Spinal cord (tissue), 10 donors: ENCODE measurements around the gene RHBDF2. TPM values are rescaled to one million over a fixed set of nuclear protein-coding genes. Genes with fewer than 3 reads are reported as not detected.

ENCODE experiments used
- DNase-seq, 6 donors: peaks; one replicate each; pipeline versions ENCODE4 v3.0.0 to v3.0.0-alpha.2; 2013 to 2015; ENCODE audit warnings: low spot score in 6 of 6, low read depth in 4 of 6
- H3K27ac ChIP-seq: one replicate; pipeline ENCODE4 v1.5.1; 2013; ENCODE audit warnings: low read depth, low read length, control low read depth
- H3K27me3 ChIP-seq: one replicate; pipeline ENCODE4 v1.6.1; 2013; ENCODE audit warnings: low read length; ENCODE audit not compliant: control insufficient read depth, insufficient read depth
- H3K36me3 ChIP-seq: one replicate; pipeline ENCODE4 v1.6.1; 2013; ENCODE audit warnings: low read length; ENCODE audit not compliant: control insufficient read depth, insufficient read depth
- H3K4me1 ChIP-seq: one replicate; pipeline ENCODE4 v1.6.1; 2013; ENCODE audit warnings: low read length; ENCODE audit not compliant: control insufficient read depth, insufficient read depth
- H3K4me3 ChIP-seq: one replicate; pipeline ENCODE4 v1.5.1; 2013; ENCODE audit warnings: low read depth, low read length, control low read depth
- H3K9me3 ChIP-seq: one replicate; pipeline ENCODE4 v1.6.1; 2013; ENCODE audit warnings: low read length; ENCODE audit not compliant: control insufficient read depth, insufficient read depth
- WGBS: methylation state at CpG from one replicate; pipeline ENCODE4 v1.1.5; 2013; ENCODE audit warnings: missing lambda C conversion rate; ENCODE audit not compliant: insufficient coverage; 5-methylcytosine and 5-hydroxymethylcytosine counted together
- polyA plus RNA-seq, 2 donors: library from polyadenylated mRNA; unstranded; fragments of 120-200 nt; gene quantifications; one replicate each; pipeline ENCODE4 v1.2.1, GENCODE V29; 2013; ENCODE audit not compliant: insufficient read length in 2 of 2
- total RNA-seq, 2 donors: library from RNA; depleted of rRNA in 1 of 2; stranded (reverse); fragments of 120-200 nt in 1 of 2; fragments of >200 nt in 1 of 2; gene quantifications; one replicate each; pipeline versions ENCODE4 v1.2.3 to v1.2.4, GENCODE V29; 2013 to 2014
- donor health status: healthy.

The RHBDF2 gene
- total and polyA plus RNA-seq, 4 donors, result 6.3 to 10.9 (median 8.9) TPM

- Histone ChIP-seq H3K9me3 (no peaks in the 10 kb centered on the region), H3K4me1 (peaks cover 8% of the 10 kb centered on the region), H3K4me3 (no peak overlapping the region), H3K36me3 (peaks cover 28% of the 10 kb centered on the region), H3K27me3 (no peaks in the 10 kb centered on the region), H3K27ac (no peak overlapping the region)
- no peak for DNase-seq
- 100% methylated on average over 6 of the region's 6 CpGs for WGBS
These were observed 25.9 kb downstream of the RHBDF2 start for GRCh38 chr17:76475302-76475701.

GRCh38 chr17:76474894-76475293, 26.3 kb downstream of the RHBDF2 start:
- 91% methylated on average over 15 of the region's 15 CpGs for WGBS
- Histone ChIP-seq H3K4me1 (peaks cover 5% of the 10 kb centered on the region), H3K9me3 (no peaks in the 10 kb centered on the region), H3K4me3 (no peak overlapping the region), H3K27ac (no peak overlapping the region), H3K36me3 (peaks cover 28% of the 10 kb centered on the region), H3K27me3 (no peaks in the 10 kb centered on the region)
- DNase-seq, result no peak

- H3K36me3 ChIP-seq, result peaks cover 24% of the 10 kb centered on the region
- no peaks in the 10 kb centered on the region for H3K27me3 ChIP-seq
- DNase-seq, result no peak
- H3K4me3 ChIP-seq, result no peak overlapping the region
- H3K27ac ChIP-seq, result no peak overlapping the region
- H3K9me3 ChIP-seq, result no peaks in the 10 kb centered on the region
- 95% methylated on average over 13 of the region's 14 CpGs for WGBS
- H3K4me1 ChIP-seq, result peaks cover under 1% of the 10 kb centered on the region
These were observed 27.0 kb downstream of the RHBDF2 start for GRCh38 chr17:76474238-76474637.

- peaks cover 18% of the 10 kb centered on the region for H3K36me3 ChIP-seq
- no peaks in the 10 kb centered on the region for H3K4me1 ChIP-seq
- no peak for DNase-seq
- H3K27ac ChIP-seq, result no peak overlapping the region
- 80% methylated on average over 18 of the region's 18 CpGs for WGBS
- H3K27me3 ChIP-seq, result no peaks in the 10 kb centered on the region
- no peak overlapping the region for H3K4me3 ChIP-seq
- no peaks in the 10 kb centered on the region for H3K9me3 ChIP-seq
These were observed 27.7 kb downstream of the RHBDF2 start for GRCh38 chr17:76473541-76473985.

- H3K36me3 ChIP-seq, result peaks cover 15% of the 10 kb centered on the region
- no peak overlapping the region for H3K27ac ChIP-seq
- no peak for DNase-seq
- H3K4me3 ChIP-seq, result no peak overlapping the region
- H3K9me3 ChIP-seq, result no peaks in the 10 kb centered on the region
- no peaks in the 10 kb centered on the region for H3K4me1 ChIP-seq
- 91% methylated on average over 11 of the region's 11 CpGs for WGBS
- H3K27me3 ChIP-seq, result no peaks in the 10 kb centered on the region
These were observed 28.5 kb downstream of the RHBDF2 start for GRCh38 chr17:76472726-76473125.

GRCh38 chr17:76472258-76472645, 29.0 kb downstream of the RHBDF2 start:
- Histone ChIP-seq H3K4me1 (peaks cover 3% of the 10 kb centered on the region), H3K36me3 (peaks cover 15% of the 10 kb centered on the region), H3K27me3 (no peaks in the 10 kb centered on the region), H3K27ac (no peak overlapping the region), H3K9me3 (no peaks in the 10 kb centered on the region), H3K4me3 (no peak overlapping the region)
- 85% methylated on average over 14 of the region's 15 CpGs for WGBS
- no peak for DNase-seq

- WGBS, result 92% methylated on average over 34 of the region's 35 CpGs
- no peak for DNase-seq
These were observed 29.5 kb downstream of the RHBDF2 start for GRCh38 chr17:76471498-76472257.

GRCh38 chr17:76469991-76470739, 31.1 kb downstream of the RHBDF2 start:
- WGBS, result 74% methylated on average over 6 of the region's 13 CpGs

More at GRCh38 chr17:76471498-76472257, 29.5 kb downstream of the RHBDF2 start:
- Histone ChIP-seq H3K4me1 (peaks cover 9% of the 10 kb centered on the region), H3K9me3 (no peaks in the 10 kb centered on the region), H3K27ac (no peak overlapping the region), H3K27me3 (no peaks in the 10 kb centered on the region), H3K36me3 (peaks cover 15% of the 10 kb centered on the region), H3K4me3 (no peak overlapping the region)

GRCh38 chr17:76469076-76469990, 31.9 kb downstream of the RHBDF2 start:
- Histone ChIP-seq H3K36me3 (peaks cover 9% of the 10 kb centered on the region), H3K9me3 (no peaks in the 10 kb centered on the region), H3K27me3 (no peaks in the 10 kb centered on the region), H3K27ac (no peak overlapping the region), H3K4me3 (no peak overlapping the region), H3K4me1 (peaks cover 18% of the 10 kb centered on the region)
- no peak for DNase-seq
- WGBS, result 94% methylated on average over 37 of the region's 38 CpGs

More at GRCh38 chr17:76469991-76470739, 31.1 kb downstream of the RHBDF2 start:
- H3K9me3 ChIP-seq, result no peaks in the 10 kb centered on the region
- H3K4me3 ChIP-seq, result no peak overlapping the region
- DNase-seq, result no peak
- H3K4me1 ChIP-seq, result peaks cover 18% of the 10 kb centered on the region
- H3K27ac ChIP-seq, result no peak overlapping the region
- H3K36me3 ChIP-seq, result peaks cover 15% of the 10 kb centered on the region
- H3K27me3 ChIP-seq, result no peaks in the 10 kb centered on the region
